ENCODE measurements around the gene PEX6.

DNA sequence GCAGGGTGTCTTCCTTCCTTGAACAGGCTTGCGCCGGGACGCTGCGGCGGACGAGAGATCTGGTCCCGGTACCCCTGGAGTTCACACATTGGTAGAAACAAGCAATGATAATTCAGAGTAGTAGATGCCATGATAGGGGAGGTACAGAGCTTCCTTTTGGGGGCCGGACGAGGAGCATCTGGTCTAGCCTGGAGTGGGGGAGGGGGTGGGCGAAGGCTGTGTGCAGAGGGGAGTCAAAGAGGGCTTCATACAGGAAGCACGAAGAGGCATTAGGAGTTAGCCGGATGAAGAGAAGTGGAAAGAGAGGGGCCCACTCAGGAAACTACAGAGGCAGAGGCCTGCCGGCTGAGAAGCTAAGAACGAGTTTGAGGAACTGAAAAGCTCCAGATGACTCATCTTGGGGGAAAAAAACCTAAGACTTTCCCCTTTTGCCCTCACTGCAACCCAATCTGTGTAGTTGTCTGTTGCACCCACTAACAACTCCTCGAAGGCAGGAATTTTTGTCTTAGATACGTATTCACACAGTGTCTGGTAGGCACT lies 49.1 kb downstream of the PEX6 start:
- TF ChIP-seq ZNF274 (IDR thresholded peaks at IDR 0.05; ENCODE audit: low read depth, low read length) (no peak), SUZ12 (IDR thresholded peaks at IDR 0.05; ENCODE audit: extremely low read depth, insufficient read depth, insufficient read length) (no peak)
